HTERT RPE-1 (cell line): ENCODE results near the gene LMOD2.
"Not testable (repeated sequence)": the region's sequence is repeated elsewhere in the genome, so short reads cannot be mapped to it uniquely, and the experiment has no call there.

Experiments
- in situ Hi-C: fragments of 300-500 bp; cut with MboI; formaldehyde crosslinking; loops from 4 replicates; pipeline ENCODE4 v1.14.3; 2020; ENCODE audit warnings: low sequenced_read_pairs

The LMOD2 gene, protein sequence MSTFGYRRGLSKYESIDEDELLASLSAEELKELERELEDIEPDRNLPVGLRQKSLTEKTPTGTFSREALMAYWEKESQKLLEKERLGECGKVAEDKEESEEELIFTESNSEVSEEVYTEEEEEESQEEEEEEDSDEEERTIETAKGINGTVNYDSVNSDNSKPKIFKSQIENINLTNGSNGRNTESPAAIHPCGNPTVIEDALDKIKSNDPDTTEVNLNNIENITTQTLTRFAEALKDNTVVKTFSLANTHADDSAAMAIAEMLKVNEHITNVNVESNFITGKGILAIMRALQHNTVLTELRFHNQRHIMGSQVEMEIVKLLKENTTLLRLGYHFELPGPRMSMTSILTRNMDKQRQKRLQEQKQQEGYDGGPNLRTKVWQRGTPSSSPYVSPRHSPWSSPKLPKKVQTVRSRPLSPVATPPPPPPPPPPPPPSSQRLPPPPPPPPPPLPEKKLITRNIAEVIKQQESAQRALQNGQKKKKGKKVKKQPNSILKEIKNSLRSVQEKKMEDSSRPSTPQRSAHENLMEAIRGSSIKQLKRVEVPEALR

DNA sequence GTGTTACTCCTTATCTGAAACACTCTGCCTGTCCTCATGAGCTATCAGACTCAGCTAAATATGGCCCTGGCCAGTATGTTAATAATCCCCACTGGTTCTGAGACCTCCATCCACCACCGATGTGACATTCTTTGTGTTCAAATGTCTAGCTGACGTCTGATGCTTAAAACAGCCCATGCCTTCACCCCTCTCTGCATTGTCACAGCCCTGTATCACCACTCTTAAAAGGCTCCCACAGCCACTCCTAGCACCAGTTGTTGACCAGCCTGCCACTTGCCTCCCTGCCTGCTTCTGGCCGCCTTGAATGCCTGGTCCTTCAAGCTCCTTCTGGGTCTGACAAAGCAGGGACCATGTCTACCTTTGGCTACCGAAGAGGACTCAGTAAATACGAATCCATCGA, at the start of gene LMOD2:
LMOD2 (plus strand) TSS at position 253 of the 400 bp plus-strand sequence; CDS start at position 351, 98 bp downstream.
- in situ Hi-C loops: no loop called here

DNA sequence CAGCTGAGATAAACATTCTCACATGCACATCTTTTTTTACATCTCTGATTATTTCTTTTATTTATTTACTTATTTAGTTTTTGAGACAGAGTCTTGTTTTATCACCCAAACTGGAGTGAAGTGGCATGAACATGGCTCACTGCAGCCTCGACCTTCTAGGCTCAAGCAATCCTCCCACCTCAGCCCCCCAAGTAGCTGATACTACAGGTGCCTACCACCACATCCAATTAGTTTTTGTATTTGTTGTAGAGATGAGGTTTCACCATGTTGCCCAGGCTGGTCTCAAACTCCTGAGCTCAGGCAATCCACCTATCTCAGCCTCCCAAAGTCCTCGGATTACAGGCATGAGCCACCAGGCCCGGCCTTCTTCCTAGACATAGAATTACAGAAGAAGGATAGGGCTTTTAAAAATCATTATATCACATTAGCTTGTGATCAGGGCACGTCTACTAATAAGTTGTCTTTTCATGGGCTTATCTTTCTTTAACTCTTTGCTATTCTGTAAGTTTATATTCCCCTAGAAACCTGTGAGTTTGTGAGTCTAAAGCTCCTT, 48.2 kb upstream of the LMOD2 start:
- in situ Hi-C loops: no loop called here

DNA sequence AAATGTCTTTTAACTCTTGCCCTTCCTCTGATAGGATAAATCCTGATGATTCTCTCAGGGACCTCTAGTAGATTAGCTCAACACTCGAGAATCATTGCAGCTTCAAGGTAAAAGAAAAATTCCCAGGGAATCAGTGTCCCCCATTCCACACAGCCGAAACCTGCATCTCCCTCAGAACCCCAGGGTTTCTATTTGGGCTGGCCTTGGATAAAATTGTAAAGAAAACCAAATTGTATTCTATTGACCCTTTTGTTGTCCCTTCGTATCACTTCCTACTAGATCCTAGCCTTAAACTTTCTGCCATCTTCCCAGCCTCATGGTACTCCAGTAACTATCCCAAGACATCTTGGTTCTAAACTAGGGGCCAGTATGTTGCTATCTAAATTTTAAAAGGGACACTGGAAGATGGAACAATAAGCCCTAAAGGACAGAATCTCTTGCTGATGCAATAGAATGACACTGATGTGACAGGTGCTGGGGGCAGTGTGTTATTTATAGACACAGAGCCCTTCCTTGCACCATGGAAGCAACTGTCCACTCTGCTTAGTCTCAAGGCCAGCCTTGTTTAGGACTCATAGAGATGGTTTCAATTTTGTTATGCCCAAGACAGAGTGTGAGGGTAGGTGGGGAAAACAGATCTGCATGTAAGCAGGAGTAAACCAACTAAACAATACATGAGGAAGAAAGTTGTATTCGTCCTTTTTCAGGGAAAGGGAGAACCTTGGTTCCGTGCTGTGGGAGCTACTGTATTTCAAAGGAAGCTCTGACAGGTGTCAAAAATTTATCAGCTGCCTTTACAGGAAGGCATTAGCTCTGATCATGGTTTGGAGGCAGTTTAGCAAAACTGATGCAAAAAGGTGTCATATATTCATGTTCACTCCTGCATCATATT, 46.4 kb upstream of the LMOD2 start:
- in situ Hi-C loops: no loop called here

DNA sequence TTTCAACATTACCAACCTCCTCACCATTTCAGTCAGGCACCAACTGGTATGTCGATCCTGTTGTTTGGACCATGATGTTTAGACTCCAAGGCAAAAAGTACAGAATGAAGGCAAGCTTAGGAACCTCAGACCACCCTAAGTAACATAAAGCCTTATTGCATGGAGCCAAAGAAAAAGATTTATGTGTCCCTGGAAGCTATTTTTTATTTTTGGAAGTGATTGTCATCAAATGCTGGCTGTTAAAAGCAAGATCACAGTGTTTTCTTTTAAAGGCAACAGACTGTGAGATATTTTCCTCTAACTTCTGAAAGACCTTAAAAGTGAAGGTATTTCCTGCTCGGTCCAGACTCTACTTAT, 45.8 kb upstream of the LMOD2 start:
- in situ Hi-C loops: no loop called here

DNA sequence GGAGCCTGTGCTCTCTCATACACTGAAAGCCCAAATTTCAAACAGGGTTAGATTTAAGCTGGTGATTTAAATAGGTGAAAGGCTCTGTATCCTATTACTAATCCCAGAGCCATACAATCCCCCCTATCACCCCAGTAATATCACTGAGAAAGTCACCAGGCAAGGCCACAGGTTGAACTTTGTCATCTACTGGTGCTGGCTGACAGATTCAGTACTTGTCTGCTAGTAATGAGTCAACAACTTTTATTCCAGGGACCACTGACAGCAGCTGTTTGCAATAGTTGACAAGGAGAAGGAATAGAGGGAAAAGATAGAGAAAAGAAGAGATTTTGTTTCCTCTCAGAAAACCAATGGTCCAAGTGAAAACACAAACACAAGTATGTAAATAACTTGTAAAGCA, 43.6 kb upstream of the LMOD2 start:
- in situ Hi-C loops: no loop called here

DNA sequence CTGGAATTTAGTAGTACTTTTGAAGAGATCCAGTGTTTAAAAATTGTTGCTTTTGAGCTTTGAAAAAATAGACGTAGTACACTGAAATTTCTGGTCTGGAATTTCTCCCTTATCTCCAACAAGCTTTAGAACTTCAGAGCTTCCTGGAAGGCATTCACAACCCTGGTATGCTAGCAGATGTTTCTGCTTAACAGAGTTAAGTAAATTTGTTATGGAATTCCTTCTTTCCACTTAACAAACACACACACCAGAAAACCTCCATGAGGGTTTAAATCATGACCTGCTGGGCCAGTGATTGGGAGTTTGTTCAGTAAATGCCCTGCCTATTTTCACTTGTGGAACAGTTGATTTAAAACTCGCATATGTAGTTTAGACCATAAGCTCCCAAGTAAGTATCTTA, 40.3 kb upstream of the LMOD2 start:
- in situ Hi-C loops: no loop called here

DNA sequence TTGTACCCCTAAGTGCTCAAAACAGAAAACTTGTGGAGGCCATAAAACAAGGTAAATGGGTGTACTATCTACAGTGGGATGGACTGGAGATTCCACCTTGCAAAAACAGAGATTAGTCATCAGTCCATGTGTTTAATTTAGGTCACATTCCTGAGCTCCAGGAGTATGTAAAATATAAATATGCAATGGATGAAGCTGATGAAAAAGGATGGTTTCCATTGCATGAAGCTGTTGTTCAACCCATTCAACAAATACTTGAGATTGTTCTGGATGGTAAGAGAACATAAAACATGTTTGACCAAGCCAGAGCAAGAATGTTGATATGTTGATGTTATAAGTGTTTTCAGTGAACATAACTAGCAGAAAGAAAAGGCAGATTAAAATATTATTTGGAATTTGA, 39.4 kb upstream of the LMOD2 start:
- in situ Hi-C loops: no loop called here

DNA sequence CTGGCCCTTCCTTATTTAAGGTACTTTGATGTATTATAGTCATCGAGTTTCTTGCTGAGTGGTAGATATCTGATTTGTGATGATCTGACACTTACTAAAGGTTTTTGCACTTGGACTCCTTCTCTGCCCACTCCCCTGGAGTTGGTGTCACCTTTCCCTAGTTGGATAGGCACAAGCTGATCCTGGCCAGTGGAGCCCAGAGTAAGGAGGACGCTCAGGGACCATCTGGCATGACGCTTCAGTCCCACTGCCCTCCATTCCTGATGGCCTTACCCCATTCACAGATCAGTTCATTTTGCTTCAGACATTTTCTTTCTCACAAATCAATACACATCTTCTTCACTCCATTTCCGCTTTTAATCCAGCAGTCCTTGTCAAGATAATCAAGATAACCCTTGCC, 34.0 kb upstream of the LMOD2 start:
- in situ Hi-C loops: no loop called here

DNA sequence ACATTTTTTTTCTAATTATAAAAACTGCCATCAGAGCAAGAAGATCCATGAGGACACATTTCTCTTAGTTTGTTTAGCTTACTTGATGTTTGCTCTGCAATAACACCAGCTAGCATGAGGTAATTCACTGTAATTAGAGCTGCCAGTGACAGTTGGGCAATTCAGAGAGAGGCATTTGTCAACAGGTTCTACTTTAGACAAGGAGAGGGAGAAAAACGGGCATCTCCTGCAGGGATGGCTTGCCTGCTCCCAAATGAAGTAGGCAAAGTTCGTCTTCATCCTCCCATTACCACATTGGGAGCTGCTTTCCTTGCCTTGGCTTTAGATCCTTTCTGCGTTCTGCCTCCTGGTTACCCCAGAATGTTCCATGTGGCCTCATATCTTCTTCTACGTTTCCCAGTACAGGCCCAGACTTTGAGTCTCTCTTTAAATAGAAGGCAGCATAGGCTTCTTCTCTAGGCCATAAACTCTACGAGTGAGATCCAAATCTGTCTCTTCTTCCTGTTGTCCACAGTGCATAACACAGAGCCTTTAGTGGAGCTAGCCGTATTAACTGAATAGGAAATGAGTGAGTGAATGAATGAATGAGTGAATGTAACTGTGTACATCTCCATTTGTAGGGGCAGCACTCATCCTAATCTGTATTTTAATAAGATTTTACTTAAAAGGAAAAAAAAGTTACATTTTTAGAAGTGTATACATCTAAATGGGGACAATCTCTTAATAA, 32.8 kb upstream of the LMOD2 start:
- in situ Hi-C loops: no loop called here

DNA sequence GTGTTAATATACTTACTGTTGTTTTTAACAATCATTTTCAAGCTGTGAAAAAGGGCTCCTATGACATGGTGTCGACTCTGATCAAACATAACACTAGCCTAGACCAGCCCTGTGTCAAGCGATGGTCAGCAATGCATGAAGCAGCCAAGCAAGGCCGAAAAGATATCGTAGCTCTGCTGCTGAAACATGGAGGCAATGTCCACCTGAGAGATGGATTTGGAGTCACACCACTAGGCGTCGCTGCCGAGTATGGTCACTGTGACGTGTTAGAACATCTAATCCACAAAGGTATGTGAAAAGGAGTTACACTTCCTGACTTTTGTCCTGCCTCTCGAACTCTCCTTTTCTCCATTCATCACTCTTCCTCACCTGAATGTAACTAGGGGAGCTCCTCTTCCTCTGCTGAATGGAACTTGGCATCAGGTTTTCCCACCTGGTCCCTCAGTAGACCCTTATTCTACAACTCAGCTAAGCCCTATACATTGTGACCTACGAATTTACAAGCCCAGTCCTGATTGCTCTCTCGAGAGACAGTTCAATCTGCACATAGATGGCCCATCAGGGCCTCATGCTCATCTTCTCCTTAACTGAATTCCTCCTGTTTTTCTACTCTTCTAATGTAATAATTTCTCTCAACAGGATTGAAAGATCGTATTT, 31.0 kb upstream of the LMOD2 start:
- in situ Hi-C loops: no loop called here

DNA sequence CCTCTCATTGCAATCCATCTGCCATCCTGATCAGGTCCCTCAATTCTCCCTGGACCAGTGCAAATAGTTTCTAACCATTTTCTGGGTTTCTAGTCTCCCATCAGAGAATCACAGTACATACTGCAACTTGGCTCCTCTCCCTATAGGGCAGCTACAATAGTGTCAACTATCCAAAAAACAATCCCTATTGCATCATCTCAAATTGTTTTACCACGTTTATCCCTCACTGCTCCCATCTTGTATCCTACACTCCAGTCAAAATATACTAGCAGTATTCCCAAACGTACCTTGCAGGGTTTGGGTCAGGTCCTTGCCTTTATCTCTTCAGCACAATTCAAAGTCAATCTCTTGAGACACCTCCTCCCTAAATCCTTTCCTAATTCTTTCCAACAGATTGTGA, 30.4 kb upstream of the LMOD2 start:
- in situ Hi-C loops: no loop called here

DNA sequence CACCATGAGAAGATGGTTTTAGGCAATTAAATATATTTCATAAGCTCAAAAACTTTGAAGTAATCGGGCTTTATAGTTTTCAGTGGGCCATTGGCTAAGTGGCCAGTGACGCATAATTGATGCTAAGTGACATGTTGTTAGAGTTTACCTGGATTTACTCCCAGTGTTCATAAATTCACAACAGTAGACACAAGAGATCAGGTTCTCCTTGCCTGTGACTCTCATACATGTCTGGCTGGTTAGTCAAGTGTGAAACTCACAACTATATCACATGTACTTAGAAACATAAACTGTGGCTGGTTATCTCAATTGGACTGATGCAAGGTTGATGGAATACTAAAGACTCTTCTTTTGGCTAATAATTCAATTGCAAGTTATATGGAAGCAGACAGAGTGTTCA, 27.8 kb upstream of the LMOD2 start:
- in situ Hi-C loops: no loop called here

DNA sequence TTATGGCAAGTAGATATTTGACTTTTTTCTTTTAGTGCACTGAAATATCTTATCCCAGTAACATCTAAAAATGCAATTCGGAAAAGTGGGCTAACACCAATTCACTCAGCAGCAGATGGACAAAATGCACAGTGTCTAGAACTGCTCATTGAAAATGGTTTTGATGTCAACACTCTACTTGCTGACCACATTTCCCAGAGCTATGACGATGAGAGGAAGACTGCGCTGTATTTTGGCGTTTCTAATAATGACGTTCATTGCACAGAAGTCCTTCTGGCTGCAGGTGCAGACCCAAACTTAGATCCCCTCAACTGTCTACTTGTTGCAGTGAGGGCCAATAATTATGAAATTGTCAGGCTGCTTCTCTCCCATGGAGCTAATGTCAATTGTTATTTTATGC, 26.8 kb upstream of the LMOD2 start:
- in situ Hi-C loops: no loop called here

DNA sequence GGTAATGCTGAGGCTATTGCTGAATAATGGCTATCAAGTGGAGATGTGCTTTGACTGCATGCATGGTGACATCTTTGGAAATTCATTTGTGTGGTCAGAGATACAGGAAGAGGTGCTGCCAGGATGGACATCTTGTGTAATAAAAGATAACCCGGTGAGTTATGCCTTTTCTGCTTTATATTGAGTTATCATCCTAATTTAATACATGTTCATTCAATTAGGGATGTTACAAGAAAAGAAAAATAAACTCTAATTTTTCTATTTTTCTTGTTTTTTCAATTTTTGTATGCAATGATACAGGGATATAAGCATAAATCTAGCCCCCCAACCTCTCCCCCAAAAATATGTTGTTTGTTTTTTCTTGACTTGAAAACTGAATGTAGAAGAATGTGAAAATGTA, 26.4 kb upstream of the LMOD2 start:
- in situ Hi-C loops: no loop called here

DNA sequence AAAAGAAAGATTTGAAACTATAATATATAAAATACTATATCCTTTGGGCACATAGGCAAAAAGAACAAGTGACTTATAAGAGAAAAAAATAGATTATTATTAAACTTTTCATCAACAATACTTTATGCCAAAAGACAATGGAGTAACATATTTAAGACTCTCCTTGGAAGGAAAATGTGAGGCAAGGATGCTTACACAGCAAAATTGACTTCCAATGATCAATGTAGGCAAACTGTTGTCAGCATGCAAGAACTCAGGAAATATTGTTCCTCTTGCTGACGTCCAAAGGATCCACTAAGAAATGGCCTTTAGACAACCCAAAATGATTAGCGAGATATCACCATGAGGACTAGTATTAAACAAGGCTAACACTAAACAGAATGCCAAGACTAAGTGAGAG, 22.9 kb upstream of the LMOD2 start:
- in situ Hi-C loops: no loop called here

DNA sequence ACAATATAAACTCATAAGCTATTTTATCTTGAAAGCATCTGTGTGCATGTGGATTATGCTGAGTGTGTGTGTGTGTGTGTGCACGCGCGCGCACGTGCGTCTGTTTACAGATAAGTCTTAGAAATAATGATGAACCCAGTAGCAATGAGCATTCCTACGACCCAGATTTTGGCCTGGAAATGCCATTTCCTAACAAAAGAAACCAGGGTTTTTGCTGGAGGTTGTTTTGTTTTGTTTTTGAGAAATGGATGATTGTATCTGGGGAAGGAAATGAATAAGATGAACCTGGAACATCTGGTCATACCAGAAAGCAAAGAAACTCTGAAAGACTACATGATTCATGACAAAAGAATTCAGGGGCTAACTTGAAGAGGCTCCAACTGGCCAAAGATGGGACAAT, 22.1 kb upstream of the LMOD2 start:
- in situ Hi-C loops: no loop called here

DNA sequence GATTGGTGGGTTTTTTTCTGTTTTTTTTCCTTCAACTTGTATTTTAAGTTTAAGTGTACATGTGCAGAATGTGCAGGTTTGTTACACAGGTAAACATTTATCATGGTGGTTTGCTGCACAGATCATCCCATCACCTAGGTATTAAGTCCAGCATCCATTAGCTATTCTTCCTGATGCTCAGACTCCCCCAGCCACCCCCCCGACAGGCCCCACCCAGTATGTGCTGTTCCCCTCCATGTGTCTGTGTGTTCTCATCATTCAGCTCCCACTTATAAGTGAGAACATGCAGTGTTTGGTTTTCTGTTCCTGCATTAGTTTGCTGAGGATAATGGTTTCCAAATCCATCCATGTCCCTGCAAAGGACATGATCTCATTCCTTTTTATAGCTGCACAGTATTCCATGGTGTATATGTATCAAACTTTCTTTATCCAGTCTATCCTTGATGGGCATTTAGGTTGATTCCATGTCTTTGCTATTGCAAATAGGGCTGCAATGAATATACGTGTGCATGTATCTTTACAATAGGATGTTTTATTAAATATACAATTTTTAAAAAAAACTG, 21.6 kb upstream of the LMOD2 start:
- in situ Hi-C loops: not testable (repeated sequence)

DNA sequence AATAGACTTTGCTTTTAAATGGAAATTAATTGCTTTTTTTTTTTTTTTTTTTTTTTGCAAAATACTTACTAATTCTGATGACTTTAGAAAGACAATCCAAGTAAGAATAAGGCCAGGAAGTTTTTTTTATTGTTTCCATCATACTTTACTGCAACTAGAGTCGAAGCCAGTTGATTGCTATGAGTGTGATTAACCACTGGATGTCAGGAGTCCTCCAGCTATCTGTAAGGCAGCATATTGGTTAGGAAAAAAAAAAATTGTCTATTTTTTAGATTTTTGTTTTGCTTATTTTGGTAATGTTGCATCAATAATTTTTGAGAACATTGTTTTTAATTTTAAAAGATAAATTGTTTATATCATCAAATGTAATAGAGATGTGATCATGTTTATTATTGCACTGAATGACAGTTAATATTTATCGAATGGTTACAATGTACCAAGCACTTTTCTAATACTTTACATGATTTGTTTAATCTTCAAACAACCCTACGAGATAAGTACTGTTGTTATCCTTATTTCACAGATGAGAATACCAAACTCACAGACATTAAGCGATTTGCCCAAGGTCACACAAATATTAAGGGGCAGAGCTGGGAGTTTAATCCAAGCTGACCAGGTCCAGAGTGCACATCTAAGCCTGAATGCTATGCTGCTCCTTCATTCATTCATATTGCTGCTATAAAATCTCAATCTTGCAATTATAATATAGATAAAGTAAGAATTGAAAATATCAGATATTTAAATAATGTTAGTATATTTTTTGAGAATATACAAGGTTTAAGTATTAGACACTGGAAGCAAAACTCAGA, 19.9 kb upstream of the LMOD2 start:
- in situ Hi-C loops: no loop called here

DNA sequence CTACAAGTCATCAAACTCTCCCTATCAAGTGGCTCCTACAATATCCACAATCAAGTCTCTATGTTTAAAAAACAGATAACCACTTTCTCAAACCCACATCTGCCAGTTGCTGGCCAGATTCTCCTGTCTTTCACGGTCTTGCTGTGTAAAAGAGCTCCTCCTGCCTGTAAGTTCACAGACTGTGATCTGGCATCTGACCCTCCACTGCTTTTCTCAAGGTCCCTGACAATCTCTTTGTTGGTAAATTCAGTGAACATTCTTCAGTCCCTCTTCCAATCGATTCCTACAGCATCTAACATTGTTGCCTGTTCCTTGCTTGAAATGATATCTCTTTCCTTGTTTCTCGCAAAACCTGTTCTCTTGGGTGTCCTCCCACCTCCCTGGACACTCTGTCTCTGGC, 18.5 kb upstream of the LMOD2 start:
- in situ Hi-C loops: no loop called here
